Fibroblast of skin of right quadriceps (primary cell): ENCODE data around the gene ABLIM2.

Experiments
- DNase-seq: peaks from one replicate; pipeline ENCODE4 v3.0.0-alpha.2; 2013

Gene ABLIM2

GRCh38 chr4:7968262-7968896 is 190.2 kb downstream of the ABLIM2 start:
- DNase-seq: no peak

- DNase-seq: no peak
Observed at GRCh38 chr4:7967501-7968261, 190.9 kb downstream of the ABLIM2 start.

- DNase-seq: no peak
Observed at GRCh38 chr4:7967063-7967440, 191.6 kb downstream of the ABLIM2 start.

GRCh38 chr4:7966281-7967062 is 192.1 kb downstream of the ABLIM2 start:
- no peak for DNase-seq

- peak; percentile 81 for DNase-seq
Observed at GRCh38 chr4:7964890-7965662, 193.5 kb downstream of the ABLIM2 start.

- no peak for DNase-seq
Observed at GRCh38 chr4:7964459-7964858, 194.2 kb downstream of the ABLIM2 start.

GRCh38 chr4:7963691-7964090 is 194.9 kb downstream of the ABLIM2 start:
- DNase-seq: no peak

- DNase-seq: no peak
Observed at GRCh38 chr4:7962609-7963508, 195.8 kb downstream of the ABLIM2 start.

GRCh38 chr4:7960790-7961655 is 197.6 kb downstream of the ABLIM2 start:
- DNase-seq: peak; percentile 100

- no peak for DNase-seq
Observed at GRCh38 chr4:7960017-7960789, 198.4 kb downstream of the ABLIM2 start.

GRCh38 chr4:7959078-7959477 is 199.5 kb downstream of the ABLIM2 start:
- DNase-seq: no peak

- DNase-seq: peak; percentile 62
Observed at GRCh38 chr4:7956934-7957656, 201.5 kb downstream of the ABLIM2 start.

- no peak for DNase-seq
Observed at GRCh38 chr4:7956270-7956808, 202.3 kb downstream of the ABLIM2 start.

- no peak for DNase-seq
Observed at GRCh38 chr4:7955393-7955792, 203.2 kb downstream of the ABLIM2 start.

GRCh38 chr4:7952615-7953014 is 206.0 kb downstream of the ABLIM2 start:
- no peak for DNase-seq

GRCh38 chr4:7950301-7951092 is 208.1 kb downstream of the ABLIM2 start:
- no peak for DNase-seq

- no peak for DNase-seq
Observed at GRCh38 chr4:7949759-7950158, 208.9 kb downstream of the ABLIM2 start.

- DNase-seq: no peak
Observed at GRCh38 chr4:7947927-7948326, 210.7 kb downstream of the ABLIM2 start.
